K562 (cell line): ENCODE data around the gene OR14A16. TPM values are rescaled to one million over a fixed set of nuclear protein-coding genes. Genes with fewer than 3 reads are reported as not detected.

Experiments used
- BCL6 ChIP-seq: fragments of 250-450 bp; sonication (Bioruptor Pico); IDR thresholded peaks from 2 replicates; pipeline ENCODE4 v1.4.0; 2020
- CSDE1 ChIP-seq, 2 experiments: fragments of 450-650 bp; IDR thresholded peaks; 2 replicates each; pipeline ENCODE4 v1.6.1; 2016; ENCODE audit warnings: mild to moderate bottlenecking in 1 of 2
- CTBP1 ChIP-seq: fragments of 450-650 bp; IDR thresholded peaks from 2 replicates; pipeline ENCODE4 v1.6.1; 2016; ENCODE audit warnings: borderline replicate concordance
- EP300 ChIP-seq: IDR thresholded peaks from 2 replicates; pipeline ENCODE4 v1.6.1; 2012; ENCODE audit warnings: low read length, improper control_type of control experiment
- GABPB2 ChIP-seq: fragments of 250-450 bp; sonication (Bioruptor Pico); conservative IDR thresholded peaks from 2 replicates; pipeline ENCODE4 v1.5.1; 2021; ENCODE audit warnings: mild to moderate bottlenecking
- HCFC1 ChIP-seq: IDR thresholded peaks from 2 replicates; pipeline ENCODE4 v1.6.1; 2012; ENCODE audit warnings: low read depth, low read length, improper control_type of control experiment
- HDAC1 ChIP-seq, 2 experiments: fragments of 450-650 bp; IDR thresholded peaks; 2 replicates each; pipeline ENCODE4 v1.6.1; 2016 to 2017; ENCODE audit warnings: inconsistent platforms in 1 of 2, mild to moderate bottlenecking in 1 of 2, moderate library complexity in 1 of 2
- HMG20B ChIP-seq: fragments of 250-450 bp; sonication (Bioruptor Pico); IDR thresholded peaks from 2 replicates; pipeline ENCODE4 v1.5.0; 2021; ENCODE audit warnings: mild to moderate bottlenecking
- IFI16 ChIP-seq: fragments of 250-450 bp; sonication (Bioruptor Pico); IDR thresholded peaks from 2 replicates; pipeline ENCODE4 v2.1.2; 2022; ENCODE audit warnings: mild to moderate bottlenecking, inconsistent platforms
- KAT8 ChIP-seq: fragments of 450-650 bp; IDR thresholded peaks from 2 replicates; pipeline ENCODE4 v1.6.1; 2016; ENCODE audit warnings: low read depth, mild to moderate bottlenecking
- MAFF ChIP-seq: IDR thresholded peaks from 2 replicates; pipeline ENCODE4 v1.6.1; 2012; ENCODE audit warnings: low read length, improper control_type of control experiment
- NFE2L1 ChIP-seq: fragments of 450-650 bp; IDR thresholded peaks from 2 replicates; pipeline ENCODE4 v1.6.1; 2016; ENCODE audit warnings: missing genetic modification characterization, low read depth, mild to moderate bottlenecking, missing compliant biosample characterization, moderate library complexity, borderline replicate concordance
- NFIC ChIP-seq: fragments of 450-650 bp; IDR thresholded peaks from 2 replicates; pipeline ENCODE4 v1.6.1; 2017; ENCODE audit warnings: mild to moderate bottlenecking, inconsistent platforms
- PHF20 ChIP-seq: fragments of 450-650 bp; IDR thresholded peaks from 2 replicates; pipeline ENCODE4 v1.6.1; 2018; ENCODE audit not compliant: partially characterized antibody
- SMAD2 ChIP-seq: fragments of 150-350 bp; IDR thresholded peaks from 2 replicates; pipeline ENCODE4 v1.6.1; 2014; ENCODE audit warnings: low read depth, mild to moderate bottlenecking, low read length
- SP2 ChIP-seq: IDR thresholded peaks from 2 replicates; pipeline ENCODE4 v1.6.1; 2011; ENCODE audit warnings: mild to moderate bottlenecking, low read depth, low read length, moderate library complexity; ENCODE audit not compliant: poor library complexity, severe bottlenecking; ENCODE audit errors: extremely low read depth
- TAF15 ChIP-seq: fragments of 200-400 bp; formaldehyde crosslinking; IDR thresholded peaks from 2 replicates; pipeline ENCODE4 v1.6.1; 2017; ENCODE audit warnings: mild to moderate bottlenecking, low read depth, low read length, moderate library complexity
- TAF9B ChIP-seq: fragments of 450-650 bp; IDR thresholded peaks from 2 replicates; pipeline ENCODE4 v1.6.1; 2018; ENCODE audit warnings: mild to moderate bottlenecking; ENCODE audit not compliant: partially characterized antibody
- XRCC4 ChIP-seq: IDR thresholded peaks from one replicate; pipeline ENCODE4 v1.6.1; 2011; ENCODE audit not compliant: insufficient read depth, insufficient read length; ENCODE audit errors: extremely low read depth
- ZNF586 ChIP-seq: fragments of 450-650 bp; formaldehyde crosslinking; conservative IDR thresholded peaks from 2 replicates; pipeline ENCODE4 v1.4.0; 2020; ENCODE audit warnings: mild to moderate bottlenecking, moderate library complexity
- ZNF780A ChIP-seq: fragments of 250-450 bp; sonication (Bioruptor Pico); IDR thresholded peaks from 2 replicates; pipeline ENCODE4 v1.5.0; 2021; ENCODE audit warnings: mild to moderate bottlenecking
- polyA plus RNA-seq, 8 experiments: library from polyadenylated mRNA; depleted of rRNA in 4 of 8; stranded (reverse) in 5 of 8; unstranded in 3 of 8; fragments of >200 nt; fragmentation: Nextera tagmentation in 2 of 8; fragmentation: Illumina TruSeq in 1 of 8; extraction: Ambion mirVana in 2 of 8; extraction: Trizol in 1 of 8; gene quantifications; 2 replicates each; pipeline versions ENCODE4 v1.2.1 to v1.2.3, GENCODE V29; 2011 to 2014; ENCODE audit warnings: inconsistent platforms in 1 of 8, missing spikeins in 1 of 8
- total RNA-seq, 7 experiments: library from RNA; depleted of rRNA in 6 of 7; stranded (reverse); fragments of >200 nt in 6 of 7; fragmentation: Illumina TruSeq in 2 of 7; extraction: Trizol in 2 of 7; gene quantifications; 2 replicates each; pipeline versions ENCODE4 v1.2.1 to v1.2.3, GENCODE V29; 2011 to 2021; ENCODE audit warnings: low replicate concordance in 1 of 7
- TF ChIP-seq, protein P1 (sequence below): fragments of 250-450 bp; sonication (Bioruptor Pico); IDR thresholded peaks from 2 replicates; pipeline ENCODE4 v1.5.0; 2021
- TF ChIP-seq, protein P2 (sequence below): fragments of 450-650 bp; IDR thresholded peaks from 2 replicates; pipeline ENCODE4 v1.6.1; 2017; ENCODE audit warnings: antibody characterized with exemption, mild to moderate bottlenecking
- TF ChIP-seq, protein P3 (sequence below): sonication (generic); formaldehyde crosslinking; IDR thresholded peaks from 2 replicates; pipeline ENCODE4 v1.8.0; 2022; ENCODE audit warnings: mild to moderate bottlenecking, missing genetic modification reagents, borderline replicate concordance

Gene OR14A16
- total and polyA plus RNA-seq, 9 of the 15 experiments (the other 6 are each of a cell fraction or from before 2014, with no cell fraction given) = not detected

DNA sequence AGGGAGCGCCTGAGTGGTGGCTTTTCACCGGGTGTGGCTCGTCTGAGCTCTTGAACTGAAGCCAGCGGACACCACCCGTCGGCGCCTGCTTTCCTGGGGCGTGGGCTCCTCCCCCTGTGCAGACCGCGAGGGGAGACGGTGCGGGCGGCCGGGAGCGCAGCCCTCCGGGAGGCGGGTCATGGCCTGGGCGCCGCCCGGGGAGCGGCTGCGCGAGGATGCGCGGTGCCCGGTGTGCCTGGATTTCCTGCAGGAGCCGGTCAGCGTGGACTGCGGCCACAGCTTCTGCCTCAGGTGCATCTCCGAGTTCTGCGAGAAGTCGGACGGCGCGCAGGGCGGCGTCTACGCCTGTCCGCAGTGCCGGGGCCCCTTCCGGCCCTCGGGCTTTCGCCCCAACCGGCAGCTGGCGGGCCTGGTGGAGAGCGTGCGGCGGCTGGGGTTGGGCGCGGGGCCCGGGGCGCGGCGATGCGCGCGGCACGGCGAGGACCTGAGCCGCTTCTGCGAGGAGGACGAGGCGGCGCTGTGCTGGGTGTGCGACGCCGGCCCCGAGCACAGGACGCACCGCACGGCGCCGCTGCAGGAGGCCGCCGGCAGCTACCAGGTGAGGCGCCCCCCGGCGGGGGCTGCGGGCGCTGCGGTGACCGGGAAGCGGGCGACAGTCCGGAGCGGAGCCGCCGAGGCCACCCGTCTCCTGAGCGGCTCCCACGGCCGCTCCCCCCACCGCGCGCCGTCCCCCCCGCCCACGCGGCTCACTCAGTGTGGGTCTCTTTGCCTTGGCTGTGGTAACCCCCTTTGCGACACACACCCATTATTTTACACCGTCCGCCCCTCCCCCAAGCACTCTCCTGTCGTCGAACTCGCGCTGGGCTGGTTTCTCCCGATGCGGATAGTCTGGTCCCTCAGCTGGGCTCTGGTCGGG, 33.4 kb upstream of the OR14A16 start, which contains the start of gene TRIM58 (continued):
- TF ChIP-seq ZNF586 (CRISPR knock-in tag) (no peak), SP2 (no peak), ZNF780A (CRISPR knock-in tag) (no peak), TAF15 (no peak), NFIC (peak; percentile 94), HDAC1 (IDR thresholded peaks at IDR 0.05) (no peak; a peak in 1 of 4 replicates), SMAD2 (no peak), XRCC4 (no peak), GABPB2 (CRISPR knock-in tag) (no peak), CTBP1 (peak; percentile 97), HMG20B (CRISPR knock-in tag) (no peak), TAF9B (peak; percentile 13), KAT8 (no peak), IFI16 (CRISPR knock-in tag) (no peak), NFE2L1 (tag) (no peak), EP300 (peak; percentile 57), CSDE1 (IDR thresholded peaks at IDR 0.05) (no peak), BCL6 (no peak), HCFC1 (peak; percentile 59), PHF20 (peak; percentile 49), MAFF (no peak)
- TF ChIP-seq, protein P1, sequence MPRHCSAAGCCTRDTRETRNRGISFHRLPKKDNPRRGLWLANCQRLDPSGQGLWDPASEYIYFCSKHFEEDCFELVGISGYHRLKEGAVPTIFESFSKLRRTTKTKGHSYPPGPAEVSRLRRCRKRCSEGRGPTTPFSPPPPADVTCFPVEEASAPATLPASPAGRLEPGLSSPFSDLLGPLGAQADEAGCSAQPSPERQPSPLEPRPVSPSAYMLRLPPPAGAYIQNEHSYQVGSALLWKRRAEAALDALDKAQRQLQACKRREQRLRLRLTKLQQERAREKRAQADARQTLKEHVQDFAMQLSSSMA (CRISPR knock-in tag) = no peak
- TF ChIP-seq, protein P2, sequence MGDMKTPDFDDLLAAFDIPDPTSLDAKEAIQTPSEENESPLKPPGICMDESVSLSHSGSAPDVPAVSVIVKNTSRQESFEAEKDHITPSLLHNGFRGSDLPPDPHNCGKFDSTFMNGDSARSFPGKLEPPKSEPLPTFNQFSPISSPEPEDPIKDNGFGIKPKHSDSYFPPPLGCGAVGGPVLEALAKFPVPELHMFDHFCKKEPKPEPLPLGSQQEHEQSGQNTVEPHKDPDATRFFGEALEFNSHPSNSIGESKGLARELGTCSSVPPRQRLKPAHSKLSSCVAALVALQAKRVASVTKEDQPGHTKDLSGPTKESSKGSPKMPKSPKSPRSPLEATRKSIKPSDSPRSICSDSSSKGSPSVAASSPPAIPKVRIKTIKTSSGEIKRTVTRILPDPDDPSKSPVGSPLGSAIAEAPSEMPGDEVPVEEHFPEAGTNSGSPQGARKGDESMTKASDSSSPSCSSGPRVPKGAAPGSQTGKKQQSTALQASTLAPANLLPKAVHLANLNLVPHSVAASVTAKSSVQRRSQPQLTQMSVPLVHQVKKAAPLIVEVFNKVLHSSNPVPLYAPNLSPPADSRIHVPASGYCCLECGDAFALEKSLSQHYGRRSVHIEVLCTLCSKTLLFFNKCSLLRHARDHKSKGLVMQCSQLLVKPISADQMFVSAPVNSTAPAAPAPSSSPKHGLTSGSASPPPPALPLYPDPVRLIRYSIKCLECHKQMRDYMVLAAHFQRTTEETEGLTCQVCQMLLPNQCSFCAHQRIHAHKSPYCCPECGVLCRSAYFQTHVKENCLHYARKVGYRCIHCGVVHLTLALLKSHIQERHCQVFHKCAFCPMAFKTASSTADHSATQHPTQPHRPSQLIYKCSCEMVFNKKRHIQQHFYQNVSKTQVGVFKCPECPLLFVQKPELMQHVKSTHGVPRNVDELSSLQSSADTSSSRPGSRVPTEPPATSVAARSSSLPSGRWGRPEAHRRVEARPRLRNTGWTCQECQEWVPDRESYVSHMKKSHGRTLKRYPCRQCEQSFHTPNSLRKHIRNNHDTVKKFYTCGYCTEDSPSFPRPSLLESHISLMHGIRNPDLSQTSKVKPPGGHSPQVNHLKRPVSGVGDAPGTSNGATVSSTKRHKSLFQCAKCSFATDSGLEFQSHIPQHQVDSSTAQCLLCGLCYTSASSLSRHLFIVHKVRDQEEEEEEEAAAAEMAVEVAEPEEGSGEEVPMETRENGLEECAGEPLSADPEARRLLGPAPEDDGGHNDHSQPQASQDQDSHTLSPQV = peak; percentile 81
- TF ChIP-seq, protein P3, sequence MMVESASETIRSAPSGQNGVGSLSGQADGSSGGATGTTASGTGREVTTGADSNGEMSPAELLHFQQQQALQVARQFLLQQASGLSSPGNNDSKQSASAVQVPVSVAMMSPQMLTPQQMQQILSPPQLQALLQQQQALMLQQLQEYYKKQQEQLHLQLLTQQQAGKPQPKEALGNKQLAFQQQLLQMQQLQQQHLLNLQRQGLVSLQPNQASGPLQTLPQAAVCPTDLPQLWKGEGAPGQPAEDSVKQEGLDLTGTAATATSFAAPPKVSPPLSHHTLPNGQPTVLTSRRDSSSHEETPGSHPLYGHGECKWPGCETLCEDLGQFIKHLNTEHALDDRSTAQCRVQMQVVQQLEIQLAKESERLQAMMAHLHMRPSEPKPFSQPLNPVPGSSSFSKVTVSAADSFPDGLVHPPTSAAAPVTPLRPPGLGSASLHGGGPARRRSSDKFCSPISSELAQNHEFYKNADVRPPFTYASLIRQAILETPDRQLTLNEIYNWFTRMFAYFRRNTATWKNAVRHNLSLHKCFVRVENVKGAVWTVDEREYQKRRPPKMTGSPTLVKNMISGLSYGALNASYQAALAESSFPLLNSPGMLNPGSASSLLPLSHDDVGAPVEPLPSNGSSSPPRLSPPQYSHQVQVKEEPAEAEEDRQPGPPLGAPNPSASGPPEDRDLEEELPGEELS (CRISPR knock-in tag) = no peak
